ENCODE results near the gene ZSCAN10. TPM values are rescaled to one million over a fixed set of nuclear protein-coding genes. Genes with fewer than 3 reads are reported as not detected.
"Not testable (repeated sequence)": the region's sequence is repeated elsewhere in the genome, so short reads cannot be mapped to it uniquely, and the experiment has no call there.

The ZSCAN10 gene
- polyA plus RNA-seq, 10 donors = 0.13 to 0.53 (median 0.20) TPM; not detected in 2

DNA sequence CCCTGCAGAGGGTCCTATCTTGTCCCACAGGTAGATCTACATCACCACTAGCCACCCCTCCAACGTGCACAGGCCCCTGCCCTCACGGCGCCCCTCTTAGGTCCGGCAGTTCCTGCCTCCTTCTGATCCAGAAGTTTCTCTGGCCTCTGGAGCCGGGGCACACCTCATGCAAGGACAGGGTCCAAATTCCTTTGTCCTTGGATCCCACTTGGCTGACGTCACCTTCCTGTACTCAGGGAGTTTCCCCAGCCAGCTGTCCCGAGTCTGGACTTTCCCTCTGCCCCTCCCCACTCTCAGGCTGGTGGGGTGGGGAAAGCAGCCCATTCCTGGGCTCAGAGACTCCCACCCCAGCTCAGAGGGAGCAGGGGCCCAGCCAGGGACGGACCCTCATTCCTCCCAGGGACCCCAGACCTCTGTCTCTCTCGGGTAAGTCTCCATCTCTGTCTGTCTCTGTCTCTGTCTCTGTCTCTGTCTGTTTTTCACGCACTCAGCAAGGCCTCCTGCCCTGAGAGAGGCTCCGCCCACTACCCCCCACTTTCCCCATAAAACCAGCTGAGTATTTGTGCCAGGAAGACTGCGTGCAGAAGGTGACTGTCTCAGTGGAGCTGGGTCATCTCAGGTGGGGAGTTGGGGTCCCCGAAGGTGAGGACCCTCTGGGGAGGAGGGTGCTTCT, 33.9 kb downstream of the ZSCAN10 start, which contains the start of gene IL32:
IL32 (plus strand) TSS at position 572 of the 673 bp plus-strand sequence. CDS start 172 bp downstream, outside the sequence.
- DNase-seq = peak; percentile 70 to 86 (median 83)

DNA sequence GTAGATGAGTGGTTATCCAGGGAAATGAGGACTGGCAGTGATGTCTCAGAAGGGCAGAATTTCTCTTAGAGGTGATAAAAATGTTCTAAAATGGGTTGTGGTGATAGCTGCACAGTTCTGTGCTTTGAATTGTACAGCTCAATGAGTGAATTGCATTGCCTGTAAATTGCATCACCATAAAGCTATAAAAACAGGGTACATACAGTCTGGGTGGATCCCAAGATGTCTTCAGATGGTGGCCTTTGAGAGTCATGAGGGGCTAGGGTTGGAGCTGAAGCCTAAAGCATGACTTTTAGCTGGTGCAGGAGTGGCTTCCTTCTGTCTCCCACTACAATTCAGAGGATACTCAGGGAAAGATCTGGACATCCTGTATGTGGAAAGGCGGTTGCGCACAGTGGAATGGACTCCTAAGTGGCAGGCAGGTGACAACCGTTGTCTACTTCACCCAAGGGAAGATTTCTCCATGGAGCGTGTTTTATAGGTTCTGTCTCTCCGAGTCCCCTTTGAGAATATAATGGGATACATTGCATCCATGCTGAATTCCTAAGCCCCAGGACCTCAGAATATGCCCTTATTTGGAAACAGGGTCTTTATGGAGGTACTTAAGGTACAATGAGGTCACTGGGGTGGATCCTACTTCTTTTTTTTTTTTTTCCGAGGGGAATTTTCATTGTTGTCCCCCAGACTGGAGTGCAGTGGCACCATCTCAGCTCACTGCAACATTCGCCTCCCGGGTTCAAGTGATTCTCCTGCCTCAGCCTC, 35.3 kb downstream of the ZSCAN10 start:
- no peak for DNase-seq

DNA sequence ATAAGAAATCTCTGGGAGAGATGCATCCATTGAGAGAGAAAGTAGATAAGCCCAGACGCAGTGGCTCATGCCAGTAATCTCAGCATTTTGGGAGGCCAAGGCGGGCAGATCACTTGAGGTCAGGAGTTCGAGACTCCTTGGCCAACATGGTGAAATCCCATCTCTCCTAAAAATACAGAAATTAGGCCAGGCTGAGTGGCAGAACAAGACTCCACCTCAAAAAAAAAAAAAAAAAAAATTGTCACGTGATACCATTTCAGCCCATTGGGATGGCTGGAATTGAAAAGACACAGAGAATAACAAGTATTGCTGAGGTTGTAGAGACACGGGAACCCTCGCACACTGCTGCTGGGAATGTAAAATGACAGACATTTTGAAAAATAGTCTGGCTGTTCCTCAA, 36.5 kb downstream of the ZSCAN10 start:
- no peak for DNase-seq

DNA sequence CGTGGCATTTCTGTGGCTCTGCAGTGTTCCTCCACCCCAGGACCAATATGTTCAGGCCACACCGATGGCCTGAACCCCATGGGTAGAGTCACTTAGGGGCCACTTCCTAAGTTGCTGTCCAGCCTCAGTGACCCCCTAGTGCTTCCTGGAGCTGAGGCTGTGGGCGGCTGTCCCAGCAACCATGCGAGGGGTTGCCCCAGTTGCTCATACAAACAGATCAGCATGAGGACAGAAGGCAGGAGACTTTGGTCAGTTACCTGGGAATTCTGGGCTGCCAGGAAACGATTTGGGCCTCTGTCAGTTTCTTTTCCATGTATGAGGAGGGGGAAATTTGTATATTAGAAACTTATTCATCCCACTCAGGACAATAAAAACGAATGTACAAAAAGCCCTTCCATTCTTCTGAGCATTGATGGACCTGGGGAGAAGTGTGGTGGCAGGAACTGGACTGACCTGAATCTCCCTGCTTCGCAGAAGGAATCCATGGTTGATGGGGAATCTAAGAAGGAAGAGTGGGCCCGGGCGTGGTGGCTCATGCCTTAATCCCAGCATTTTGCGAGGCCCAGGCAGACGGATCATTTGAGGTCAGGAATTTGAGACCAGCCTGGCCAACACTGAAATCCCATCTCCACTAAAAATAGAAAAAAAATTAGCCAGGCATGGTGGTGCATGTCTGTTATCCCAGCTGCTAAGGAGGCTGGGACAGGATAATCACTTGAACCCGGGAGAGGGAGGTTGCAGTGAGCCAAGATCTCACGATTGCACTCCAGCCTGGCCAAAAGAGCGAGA, 38.6 kb downstream of the ZSCAN10 start:
- DNase-seq = peak in 1 of 3 donors; percentile 37

DNA sequence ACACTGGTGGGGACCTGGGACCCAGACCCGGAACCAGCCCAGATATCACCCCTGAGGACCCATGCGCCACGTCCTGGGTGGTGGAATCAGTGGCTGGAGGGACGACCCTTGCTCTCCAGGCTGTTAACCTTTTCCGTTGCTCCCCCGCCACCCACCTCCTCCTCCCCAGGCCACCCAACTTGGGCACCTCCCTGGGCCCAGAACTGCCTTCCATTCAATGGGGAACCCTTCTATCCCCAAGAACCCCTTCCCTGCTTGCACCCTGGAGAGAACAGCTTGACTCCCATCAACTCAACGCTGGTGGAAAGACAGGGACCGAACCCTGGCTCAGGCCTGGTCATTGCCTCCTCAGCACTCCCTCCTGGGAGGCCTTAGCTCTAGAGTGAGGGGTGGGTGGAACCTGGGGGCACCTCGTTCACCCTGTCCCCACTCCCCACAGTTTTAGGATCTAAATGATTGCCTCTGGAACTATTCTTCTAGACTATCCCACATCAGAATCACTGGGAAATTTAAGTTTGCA, 39.3 kb downstream of the ZSCAN10 start:
- no peak for DNase-seq

DNA sequence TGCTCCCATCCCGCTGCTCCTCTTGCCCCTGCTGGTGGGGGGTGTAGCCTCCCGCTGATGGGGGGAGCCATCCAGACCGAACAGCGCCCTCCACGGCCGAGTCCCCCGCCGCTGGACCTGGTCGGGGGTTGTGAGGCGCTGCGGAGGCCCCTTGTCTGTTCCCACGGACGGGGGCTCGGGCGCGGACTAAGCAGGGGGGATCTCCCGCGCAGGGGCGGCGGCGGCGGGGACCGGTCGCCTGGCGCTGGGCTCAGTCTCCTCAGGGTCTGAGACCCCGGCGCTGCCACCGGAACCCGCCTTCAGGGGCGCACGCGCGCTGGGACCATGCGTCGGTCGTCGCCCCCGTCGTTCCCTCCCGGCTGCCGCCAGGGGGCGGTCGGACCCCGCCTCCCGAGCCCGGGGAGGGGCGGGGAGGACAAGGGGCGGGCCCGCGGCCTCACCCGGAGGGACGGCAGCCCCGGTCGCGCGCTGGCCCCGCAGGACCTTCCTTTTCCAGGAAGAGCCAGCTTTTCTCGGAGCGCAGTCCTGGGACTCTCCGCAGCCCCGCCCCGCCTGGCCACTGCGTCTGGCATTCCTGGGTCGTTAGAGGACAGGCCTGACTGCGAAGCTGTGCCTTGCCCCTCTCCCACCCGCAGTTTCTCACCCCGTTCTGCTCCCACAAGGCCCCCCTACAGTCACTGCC, 39.9 kb downstream of the ZSCAN10 start:
- peak; percentile 88 to 94 (median 90) for DNase-seq

DNA sequence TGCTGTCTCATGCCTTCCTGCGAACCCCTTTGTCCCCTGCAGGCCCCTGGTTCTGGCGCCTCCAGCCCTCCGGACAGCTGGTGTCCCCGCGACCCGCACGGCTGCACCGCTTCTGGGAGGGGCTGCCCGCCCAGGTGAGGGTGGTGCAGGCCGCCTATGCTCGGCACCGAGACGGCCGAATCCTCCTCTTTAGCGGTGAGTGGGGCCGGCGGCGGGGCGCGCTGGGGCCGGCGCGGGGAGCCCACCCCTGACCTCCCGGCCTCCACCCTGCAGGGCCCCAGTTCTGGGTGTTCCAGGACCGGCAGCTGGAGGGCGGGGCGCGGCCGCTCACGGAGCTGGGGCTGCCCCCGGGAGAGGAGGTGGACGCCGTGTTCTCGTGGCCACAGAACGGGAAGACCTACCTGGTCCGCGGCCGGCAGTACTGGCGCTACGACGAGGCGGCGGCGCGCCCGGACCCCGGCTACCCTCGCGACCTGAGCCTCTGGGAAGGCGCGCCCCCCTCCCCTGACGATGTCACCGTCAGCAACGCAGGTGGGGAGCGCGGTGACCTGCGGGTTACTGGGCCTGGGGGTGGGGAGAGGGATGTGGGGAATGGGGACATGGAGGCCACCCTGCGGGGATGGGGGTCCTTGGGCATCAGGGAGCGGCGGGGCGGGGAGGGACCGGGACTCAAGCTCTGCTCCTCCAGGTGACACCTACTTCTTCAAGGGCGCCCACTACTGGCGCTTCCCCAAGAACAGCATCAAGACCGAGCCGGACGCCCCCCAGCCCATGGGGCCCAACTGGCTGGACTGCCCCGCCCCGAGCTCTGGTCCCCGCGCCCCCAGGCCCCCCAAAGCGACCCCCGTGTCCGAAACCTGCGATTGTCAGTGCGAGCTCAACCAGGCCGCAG, 40.7 kb downstream of the ZSCAN10 start:
- DNase-seq = no peak

DNA sequence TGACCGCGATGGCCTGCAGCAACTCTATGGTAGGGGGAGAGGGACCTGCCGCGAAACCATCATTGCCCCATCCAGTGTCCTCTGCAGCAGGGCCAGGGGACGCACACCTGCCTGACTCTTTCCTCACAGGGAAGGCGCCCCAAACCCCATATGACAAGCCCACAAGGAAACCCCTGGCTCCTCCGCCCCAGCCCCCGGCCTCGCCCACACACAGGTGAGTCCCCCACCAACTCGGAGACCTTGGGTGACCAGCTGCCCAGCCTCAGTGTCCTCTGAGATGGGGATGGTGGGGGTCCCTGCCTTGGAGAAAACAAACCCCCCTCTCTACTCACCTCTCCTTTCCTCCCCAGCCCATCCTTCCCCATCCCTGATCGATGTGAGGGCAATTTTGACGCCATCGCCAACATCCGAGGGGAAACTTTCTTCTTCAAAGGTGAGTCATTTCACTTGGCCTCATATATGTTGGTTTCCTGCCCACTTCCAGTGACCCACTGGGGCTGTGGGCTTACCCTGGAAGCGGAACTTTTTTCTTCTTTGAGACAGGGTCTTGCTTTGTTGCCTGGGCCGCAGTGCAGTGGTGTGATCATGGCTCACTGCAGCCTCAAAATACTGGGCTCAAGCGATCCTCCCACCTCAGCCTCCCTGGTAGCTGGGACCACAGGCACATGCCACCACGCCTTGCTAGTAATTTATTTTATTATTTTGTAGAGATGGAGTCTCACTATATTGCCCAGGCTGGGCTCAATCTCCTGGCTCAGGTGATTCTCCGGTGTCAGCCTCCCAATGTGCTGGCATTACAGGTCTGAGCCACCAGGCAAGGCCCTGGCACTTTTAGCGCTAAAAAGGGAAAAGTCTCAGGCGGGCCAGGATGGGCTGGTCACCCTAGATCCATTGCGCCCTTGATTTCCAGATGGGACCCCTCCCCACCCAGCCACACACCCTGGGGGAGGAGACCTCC, 41.6 kb downstream of the ZSCAN10 start:
- DNase-seq = no peak

DNA sequence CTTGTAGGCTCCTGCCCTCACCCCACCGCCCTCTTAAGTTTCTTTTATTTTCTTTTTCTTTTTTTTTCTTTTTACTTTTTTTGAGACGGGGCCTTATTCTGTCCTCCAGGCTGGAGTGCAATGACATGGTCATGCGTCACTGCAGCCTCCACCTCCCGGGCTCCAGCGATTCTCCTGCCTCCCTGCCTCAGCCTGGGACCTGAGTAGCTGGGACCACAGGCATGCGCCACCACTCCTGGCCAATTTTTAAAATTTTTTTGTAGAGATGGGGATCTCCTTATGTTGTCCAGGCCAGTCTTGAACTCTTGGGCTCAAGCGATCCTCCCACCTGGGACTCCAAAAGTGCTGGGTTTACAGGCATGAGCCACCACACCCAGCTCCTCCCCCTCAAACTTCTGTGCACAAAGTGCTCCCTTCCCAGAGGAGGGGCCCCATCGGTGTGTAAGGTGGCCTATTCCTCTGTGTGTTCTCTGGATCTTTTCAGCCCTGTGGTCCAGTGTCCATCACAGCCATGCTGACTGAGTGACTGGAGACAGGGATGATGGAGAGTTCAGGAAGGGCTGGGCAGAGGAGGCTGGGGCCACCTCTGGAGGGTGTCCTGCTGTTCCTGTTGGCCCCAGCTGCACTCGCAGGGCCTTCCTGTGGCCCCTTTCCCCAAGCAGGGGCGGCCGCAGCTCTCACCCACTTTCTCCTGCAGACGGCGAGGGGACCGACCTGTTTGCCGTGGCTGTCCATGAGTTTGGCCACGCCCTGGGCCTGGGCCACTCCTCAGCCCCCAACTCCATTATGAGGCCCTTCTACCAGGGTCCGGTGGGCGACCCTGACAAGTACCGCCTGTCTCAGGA, 42.5 kb downstream of the ZSCAN10 start:
- DNase-seq = no peak

DNA sequence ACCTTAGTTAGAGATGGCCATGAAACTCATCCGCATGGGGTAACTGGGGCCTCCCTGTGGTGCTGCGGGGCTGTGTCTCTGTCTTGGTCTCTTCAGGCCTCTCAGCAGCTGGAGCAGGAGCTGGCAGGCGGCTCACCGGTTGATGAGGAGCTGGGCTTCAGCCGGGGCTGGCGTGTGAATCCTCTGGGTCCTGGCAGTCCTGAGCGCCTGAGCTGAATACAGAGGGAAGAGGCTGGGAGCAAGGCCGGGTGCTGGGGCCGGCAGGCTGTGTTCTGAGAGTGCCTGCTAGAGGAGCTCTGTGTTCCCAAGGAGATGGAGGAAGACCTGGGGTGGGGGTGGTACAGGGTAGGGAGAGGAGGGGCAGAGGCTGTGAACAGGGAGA, 43.4 kb downstream of the ZSCAN10 start:
- not testable (repeated sequence) for DNase-seq

DNA sequence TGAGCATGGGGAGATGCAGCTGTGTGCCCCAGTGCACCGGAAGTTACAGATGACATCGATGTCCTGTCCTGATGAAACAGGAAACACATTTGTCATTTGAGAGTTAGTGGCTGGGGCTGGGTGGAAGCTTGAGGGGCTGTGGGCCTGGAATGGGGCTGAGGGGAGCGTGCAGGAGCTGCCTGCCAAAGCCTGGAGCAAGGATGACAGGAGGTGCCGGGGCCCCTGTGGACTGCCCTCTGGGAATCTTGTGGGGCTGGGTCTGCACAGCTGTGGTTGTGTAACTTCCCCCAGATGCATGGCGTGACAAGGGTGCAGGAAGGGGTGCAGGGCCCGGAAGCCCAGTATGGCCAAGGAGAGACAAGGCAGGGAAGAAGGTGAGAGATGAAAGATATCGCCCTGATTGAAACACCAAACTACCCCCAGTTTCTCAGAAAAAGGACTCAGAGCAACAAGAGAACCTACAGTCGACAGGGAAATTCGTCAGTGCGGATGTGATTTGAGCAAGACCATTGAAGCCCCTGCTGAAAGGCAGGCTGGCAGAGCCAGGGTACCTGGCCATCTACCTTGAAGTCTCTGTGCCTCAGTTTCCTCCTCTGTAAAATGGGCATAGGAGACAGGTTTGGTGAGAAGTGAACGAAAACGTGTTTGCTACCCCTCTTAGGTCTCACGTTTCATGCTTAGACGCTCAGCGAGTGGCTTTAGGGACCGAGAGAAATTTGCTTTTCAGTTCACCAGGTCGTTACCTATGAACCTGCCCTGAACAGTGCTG, 43.9 kb downstream of the ZSCAN10 start:
- no peak for DNase-seq

DNA sequence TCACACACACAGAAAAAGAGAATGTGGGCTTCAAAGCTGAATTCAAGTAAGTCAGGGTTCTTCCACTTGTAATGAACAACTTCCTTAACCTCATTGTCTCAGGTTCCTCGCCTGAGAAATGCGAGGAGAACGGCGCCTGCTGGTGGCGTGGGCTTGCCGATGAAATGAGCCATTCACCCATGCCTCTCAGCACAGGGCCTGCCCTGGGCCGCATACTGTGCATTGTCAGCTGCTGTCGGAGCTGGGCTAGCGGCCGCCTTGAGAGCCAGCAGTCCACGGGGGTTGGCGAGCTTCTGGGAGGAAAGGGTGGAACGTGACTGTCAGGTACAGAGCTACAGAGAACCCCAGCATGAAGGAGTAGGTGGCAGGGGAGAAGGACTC, 45.8 kb downstream of the ZSCAN10 start:
- DNase-seq = not testable (repeated sequence)

DNA sequence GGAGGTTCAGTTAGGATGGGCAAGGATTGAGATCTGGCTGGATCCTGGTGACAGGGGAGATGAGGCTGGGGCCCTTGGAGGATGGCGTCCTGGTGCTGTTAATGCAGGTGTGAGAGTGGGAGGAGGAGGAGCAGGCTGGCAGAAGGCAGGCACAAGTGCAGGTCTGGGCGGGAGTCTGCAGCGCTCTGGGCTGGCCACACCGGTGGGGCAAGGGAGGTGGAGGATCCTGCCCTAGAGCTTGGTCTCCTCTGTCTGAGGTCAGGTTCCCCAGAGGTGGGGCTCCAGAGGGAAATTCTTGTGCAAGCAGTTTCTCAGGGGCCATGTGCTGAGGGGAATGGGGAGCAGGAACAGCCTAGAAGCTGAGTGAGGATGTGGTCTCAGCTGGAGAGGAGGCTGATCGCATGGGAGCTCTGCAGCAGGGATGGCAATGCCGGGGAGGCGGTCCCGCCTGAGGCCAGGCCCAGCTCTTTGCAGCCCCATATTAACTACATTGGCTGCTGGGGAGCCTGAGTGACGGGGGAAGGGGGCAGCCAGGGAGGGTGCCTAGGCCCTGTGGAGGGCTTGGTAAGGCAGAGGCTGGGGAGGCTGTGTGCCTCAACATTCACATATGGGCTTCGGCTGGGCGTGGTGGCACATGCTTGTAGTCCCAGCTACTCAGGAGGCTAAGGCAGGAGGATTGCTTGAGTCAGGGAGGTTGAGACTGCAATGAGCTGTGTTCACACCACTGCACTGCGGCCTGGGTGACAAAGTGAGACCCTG, 46.3 kb downstream of the ZSCAN10 start:
- not testable (repeated sequence) for DNase-seq

DNA sequence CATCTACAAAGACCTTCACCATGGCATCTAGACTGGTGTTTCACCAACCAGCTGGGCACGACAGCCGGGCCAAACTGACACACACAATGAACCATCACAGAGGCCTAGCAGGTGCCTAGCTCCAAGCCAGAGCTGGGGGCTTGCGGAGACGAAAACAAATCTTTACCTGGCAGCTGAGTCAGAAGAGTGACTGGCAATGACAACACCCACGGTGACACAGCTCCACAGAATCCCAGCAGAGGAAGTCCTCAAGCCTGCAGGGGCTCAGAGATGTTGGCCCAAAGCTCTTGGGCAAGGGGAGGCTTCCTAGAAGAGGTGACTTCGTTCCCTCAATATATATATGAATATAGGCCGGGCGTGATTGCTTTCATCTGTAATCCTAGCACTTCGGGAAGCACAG, 47.6 kb downstream of the ZSCAN10 start:
- DNase-seq = no peak

DNA sequence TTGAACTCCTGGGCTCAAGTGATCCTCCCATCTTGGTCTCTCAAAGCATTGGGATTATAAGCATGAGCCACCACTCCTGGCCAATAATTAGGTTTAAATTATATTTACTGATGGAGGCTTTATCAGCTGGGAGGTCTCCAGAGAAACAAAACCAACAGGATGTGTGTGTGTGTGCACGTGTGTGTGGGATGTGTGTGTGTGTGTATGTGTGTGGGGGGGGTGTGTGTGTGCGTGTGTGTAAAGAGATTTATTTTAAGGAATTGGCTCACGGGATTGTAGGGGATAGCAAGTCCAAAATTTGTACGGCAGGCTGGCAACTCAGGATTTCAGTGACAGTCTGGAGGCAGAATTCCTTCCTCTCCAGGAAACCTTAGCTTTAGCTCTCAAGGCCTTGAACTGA, 48.1 kb downstream of the ZSCAN10 start:
- DNase-seq = no peak

DNA sequence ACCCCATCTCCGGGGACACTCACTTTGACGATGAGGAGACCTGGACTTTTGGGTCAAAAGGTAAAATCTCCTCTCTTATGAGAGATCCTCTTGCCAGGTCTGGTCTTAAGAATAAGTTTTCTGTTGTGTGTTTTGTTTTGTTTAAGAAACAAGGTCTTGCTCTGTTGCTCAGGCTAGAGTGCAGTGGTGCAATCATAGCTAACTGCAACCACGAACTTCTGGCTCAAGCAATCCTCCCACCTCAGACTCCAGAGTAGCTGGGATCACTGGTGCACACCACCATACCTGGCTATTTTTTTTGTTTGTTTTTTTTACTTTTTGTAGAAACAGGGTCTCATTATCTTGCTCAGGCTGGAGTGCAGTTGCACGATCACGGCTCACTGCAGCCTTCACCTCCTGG, 48.6 kb downstream of the ZSCAN10 start:
- no peak for DNase-seq
